RPMI7951 (cell line): ENCODE results near the gene HS3ST3A1. TPM values are rescaled to one million over a fixed set of nuclear protein-coding genes. Genes with fewer than 3 reads are reported as not detected.

Source experiments
- DNase-seq: peaks from one replicate; pipeline ENCODE4 v3.0.0-alpha.2; 2012; ENCODE audit warnings: low read depth
- total RNA-seq: library from RNA; depleted of rRNA; stranded (reverse); fragments of >200 nt; shearing (Covaris generic); gene quantifications from 2 replicates; pipeline ENCODE4 v1.2.3, GENCODE V29; 2014; rRNA removed

HS3ST3A1 gene
- total RNA-seq, result 14.7 and 14.9 TPM in 2 replicates

DNA sequence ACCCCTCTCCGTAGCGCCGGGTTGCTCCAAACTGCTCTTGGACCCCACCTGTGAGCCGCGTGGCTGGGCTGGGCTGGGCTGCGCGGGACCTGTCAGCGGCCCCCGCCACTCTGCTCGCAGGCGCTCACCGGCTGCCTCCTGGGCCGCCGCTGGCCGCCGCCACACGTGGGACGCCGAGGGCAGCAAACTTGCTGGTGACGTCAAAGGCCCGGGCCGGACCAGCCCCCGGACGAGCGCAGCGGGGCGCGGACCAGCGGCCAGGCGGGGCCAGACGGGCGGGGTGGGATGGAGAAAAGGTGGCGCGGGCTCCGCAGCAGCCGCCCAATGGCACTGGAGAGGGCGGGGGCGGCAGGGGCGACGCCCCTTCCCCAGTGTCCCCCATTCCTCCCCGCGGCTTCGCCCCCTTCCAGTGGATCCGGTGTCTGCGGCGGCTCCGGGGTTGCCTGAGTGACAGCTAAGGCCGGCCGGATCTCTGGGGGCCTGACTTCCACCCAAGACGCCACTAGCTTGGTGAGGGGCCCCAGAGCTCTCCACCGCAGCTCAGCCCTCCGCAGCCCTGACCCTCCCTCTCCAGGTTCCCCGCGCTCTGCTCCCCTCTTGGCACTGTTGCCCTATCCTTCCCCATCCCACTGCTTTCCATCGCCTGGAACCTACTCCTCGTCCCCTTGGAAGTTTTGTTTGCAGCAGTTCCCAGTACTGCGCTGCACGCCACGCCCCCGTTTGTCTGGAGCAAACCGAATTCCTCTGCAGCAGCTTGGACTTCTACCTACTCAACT, at the start of gene HS3ST3A1:
HS3ST3A1 (minus strand) TSS at position 154 of the 776 bp plus-strand sequence. CDS start 800 bp downstream, outside the sequence.
- DNase-seq, result peak; percentile 87

DNA sequence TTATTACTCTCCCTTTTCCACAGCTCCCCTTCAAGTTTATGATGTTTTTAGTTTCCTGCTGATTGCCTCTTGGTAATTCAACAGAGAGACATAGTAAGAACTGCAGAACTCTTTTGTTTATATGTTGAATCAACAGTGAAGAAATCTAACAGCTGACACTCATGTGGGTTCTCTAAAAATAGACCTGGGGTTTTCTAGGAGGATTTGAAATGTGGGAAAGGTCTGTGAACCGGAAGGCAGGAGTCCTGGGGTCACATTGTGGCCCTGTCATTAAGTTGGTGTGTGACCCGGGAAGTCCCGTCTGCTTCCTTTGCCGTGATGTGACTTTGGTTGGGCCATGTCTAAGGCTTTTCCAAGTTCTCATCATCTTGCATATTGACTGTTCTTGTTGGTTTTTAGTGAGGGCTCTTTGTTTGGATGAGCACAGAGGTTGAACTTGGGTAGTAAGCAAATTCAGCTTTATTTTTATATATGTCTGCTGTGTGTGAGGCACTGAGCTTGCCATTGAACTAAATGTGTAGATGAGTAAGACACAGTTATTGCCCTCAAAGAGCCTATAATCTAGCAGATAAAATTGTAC, 48.5 kb upstream of the HS3ST3A1 start:
- no peak for DNase-seq

GRCh38 chr17:13647543-13648021, 45.9 kb upstream of the HS3ST3A1 start:
- DNase-seq, result no peak

DNA sequence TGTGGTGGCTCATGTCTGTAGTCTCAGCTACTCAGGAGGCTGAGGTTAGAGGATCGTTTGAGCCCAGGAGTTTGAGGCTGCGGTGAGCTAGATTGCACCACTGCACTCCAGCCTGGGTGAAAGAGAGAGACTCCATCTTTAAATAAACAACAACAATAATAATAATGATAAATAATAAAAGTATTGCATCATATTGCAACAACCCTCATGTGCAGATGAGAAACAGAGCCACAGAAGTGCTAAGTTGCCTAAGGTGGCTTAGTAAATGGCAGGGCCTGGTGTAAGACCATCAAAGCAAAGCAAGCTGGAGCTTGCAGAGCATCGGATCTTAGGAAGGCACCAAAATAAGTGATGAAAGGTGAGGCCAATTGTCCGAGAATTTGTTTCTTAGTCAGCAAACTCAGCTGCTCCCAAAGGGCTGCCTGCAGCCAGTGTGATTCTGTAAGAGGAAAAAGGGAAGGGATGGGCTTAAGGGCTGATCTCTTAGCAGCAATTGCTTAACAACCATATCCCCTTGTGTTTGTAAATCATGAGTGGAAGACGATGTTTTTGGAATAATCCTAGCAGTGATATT, 45.3 kb upstream of the HS3ST3A1 start:
- no peak for DNase-seq

- DNase-seq, result no peak
Observed at GRCh38 chr17:13646411-13646810, 44.7 kb upstream of the HS3ST3A1 start.

DNA sequence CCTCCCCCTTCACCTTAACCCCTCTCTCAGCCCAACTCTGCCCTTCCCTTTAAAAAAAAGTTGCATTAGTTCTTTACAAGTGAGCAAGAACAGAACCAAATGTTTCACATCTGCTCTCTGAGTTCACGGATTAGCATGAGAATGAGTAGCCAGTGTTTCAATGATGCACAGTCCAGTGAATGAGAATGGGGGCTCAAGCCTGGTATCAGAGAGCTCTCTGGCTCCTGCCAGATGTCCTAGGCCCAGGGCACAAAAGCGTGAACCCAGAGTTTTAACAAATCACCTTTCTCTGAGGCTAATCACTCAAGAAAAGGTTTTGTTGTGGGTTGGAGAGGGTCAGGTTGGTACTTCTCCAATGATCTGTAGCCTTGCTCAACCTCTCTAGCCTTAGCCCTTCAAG, 41.5 kb upstream of the HS3ST3A1 start:
- no peak for DNase-seq

GRCh38 chr17:13642188-13642587, 40.5 kb upstream of the HS3ST3A1 start:
- peak; percentile 12 for DNase-seq

GRCh38 chr17:13640551-13640950, 38.8 kb upstream of the HS3ST3A1 start:
- DNase-seq, result no peak

DNA sequence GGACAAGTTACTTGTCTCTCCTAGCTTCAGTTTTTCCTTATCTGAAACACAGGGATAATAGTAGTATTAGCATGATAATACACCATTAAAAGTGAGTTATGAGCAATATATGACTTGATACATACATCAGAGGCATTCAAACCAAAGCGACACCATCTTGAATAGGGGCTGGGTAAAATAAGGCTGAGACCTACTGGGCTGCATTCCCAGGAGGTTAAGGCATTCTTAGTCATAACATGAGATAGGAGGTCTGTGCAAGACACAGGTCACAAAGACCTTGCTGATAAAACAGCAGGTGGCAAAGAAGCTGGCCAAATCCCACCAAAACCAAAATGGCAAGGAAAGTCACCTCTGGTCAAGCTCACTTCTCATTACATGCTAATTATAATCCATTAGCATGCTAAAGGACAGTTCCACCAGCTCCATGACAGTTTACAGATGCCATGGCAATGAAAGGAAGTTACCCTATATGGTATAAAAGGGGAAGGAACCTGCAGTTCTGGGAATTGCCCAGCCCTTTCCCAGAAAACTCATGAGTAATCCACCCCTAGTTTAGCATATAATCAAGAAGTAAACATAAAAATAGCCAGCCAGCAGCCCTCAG, 37.2 kb upstream of the HS3ST3A1 start:
- DNase-seq, result peak; percentile 67

GRCh38 chr17:13636951-13637350, 35.2 kb upstream of the HS3ST3A1 start:
- DNase-seq, result no peak

DNA sequence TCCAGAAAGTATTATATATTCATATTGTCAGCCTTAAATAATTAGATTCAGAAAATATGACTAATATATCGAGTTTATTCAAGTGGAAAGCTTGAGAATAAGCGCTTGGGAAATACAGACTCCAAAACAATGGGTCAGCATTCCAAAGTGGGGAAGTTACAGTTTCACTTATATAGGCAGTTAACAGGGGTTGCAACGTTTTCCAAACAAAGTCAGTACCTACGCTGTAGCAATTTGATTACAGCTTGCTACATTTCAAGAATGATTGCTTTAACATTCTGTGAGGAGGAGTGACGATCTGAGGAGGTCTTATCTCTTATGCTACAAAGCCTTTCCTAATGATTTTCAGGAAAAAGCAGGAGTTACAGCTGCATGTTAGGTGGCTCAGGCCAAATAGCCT, 34.2 kb upstream of the HS3ST3A1 start:
- DNase-seq, result no peak

GRCh38 chr17:13634021-13634420, 32.3 kb upstream of the HS3ST3A1 start:
- no peak for DNase-seq

GRCh38 chr17:13631529-13631928, 29.8 kb upstream of the HS3ST3A1 start:
- no peak for DNase-seq

GRCh38 chr17:13626703-13627102, 25.0 kb upstream of the HS3ST3A1 start:
- DNase-seq, result peak; percentile 79

- DNase-seq, result no peak
Observed at GRCh38 chr17:13619462-13619861, 17.7 kb upstream of the HS3ST3A1 start.

GRCh38 chr17:13616031-13616430, 14.3 kb upstream of the HS3ST3A1 start:
- no peak for DNase-seq

- no peak for DNase-seq
Observed at GRCh38 chr17:13609941-13610340, 8.2 kb upstream of the HS3ST3A1 start.

DNA sequence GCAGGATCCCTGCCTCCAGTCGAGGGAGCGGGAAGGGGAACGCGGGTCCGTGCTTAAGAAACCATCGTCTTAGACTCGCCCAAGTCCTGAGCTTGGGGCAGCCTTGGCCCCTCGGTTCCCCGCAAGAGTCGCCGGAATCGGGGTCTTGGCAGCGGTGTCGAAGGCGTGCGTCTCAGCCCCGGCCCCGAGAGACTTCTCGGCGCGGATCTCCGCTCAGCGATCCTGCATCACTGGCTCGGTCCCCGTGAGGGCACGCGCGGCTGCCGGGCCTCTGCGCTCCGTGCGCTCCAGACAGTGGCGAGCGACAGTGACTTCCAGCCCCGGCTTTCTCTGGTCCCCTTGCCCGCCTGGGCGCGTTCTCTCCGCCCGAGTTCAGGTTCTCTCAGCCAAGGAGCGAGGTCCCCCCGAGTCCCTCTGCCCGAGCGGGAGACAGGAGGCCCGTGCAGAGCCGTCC, 380 bp downstream of the HS3ST3A1 start:
- DNase-seq, result peak; percentile 29

- peak; percentile 54 for DNase-seq
Observed at GRCh38 chr17:13600475-13601321, 1.0 kb downstream of the HS3ST3A1 start.

- DNase-seq, result no peak
Observed at GRCh38 chr17:13599864-13600263, 1.9 kb downstream of the HS3ST3A1 start.

GRCh38 chr17:13599168-13599577, 2.6 kb downstream of the HS3ST3A1 start:
- no peak for DNase-seq
